HG03060 (cell line): ENCODE data around the gene AMIGO2.
"Not testable (repeated sequence)": the region's sequence is repeated elsewhere in the genome, so short reads cannot be mapped to it uniquely, and the experiment has no call there.

Source experiments
- ATAC-seq: cut with Tn5 transposase; IDR thresholded peaks from one replicate; pipeline ENCODE4 v1.9.1; 2021; ENCODE audit warnings: low read depth, moderate number of reproducible peaks; ENCODE audit not compliant: unreplicated experiment

AMIGO2 gene

GRCh38 chr12:47075192-47076084 is 4.3 kb downstream of the AMIGO2 start:
- no peak for ATAC-seq

- ATAC-seq = no peak
Measured at GRCh38 chr12:47074757-47075156, 5.0 kb downstream of the AMIGO2 start.

- ATAC-seq = no peak
Measured at GRCh38 chr12:47073951-47074350, 5.8 kb downstream of the AMIGO2 start.

GRCh38 chr12:47071241-47071852 is 8.4 kb downstream of the AMIGO2 start:
- no peak for ATAC-seq

GRCh38 chr12:47070310-47070709 is 9.4 kb downstream of the AMIGO2 start:
- no peak for ATAC-seq

GRCh38 chr12:47068539-47068938 is 11.2 kb downstream of the AMIGO2 start:
- no peak for ATAC-seq

GRCh38 chr12:47067771-47068431 is 11.9 kb downstream of the AMIGO2 start:
- ATAC-seq = no peak

- no peak for ATAC-seq
Measured at GRCh38 chr12:47067176-47067575, 12.6 kb downstream of the AMIGO2 start.

- ATAC-seq = no peak
Measured at GRCh38 chr12:47066278-47067025, 13.3 kb downstream of the AMIGO2 start.

GRCh38 chr12:47065546-47065945 is 14.2 kb downstream of the AMIGO2 start:
- ATAC-seq = no peak

GRCh38 chr12:47058640-47059039 is 21.1 kb downstream of the AMIGO2 start:
- ATAC-seq = not testable (repeated sequence)

- not testable (repeated sequence) for ATAC-seq
Measured at GRCh38 chr12:47056944-47057343, 22.8 kb downstream of the AMIGO2 start.

- ATAC-seq = not testable (repeated sequence)
Measured at GRCh38 chr12:47055856-47056255, 23.9 kb downstream of the AMIGO2 start.

- ATAC-seq = no peak
Measured at GRCh38 chr12:47054659-47055058, 25.1 kb downstream of the AMIGO2 start.

GRCh38 chr12:47053961-47054360 is 25.8 kb downstream of the AMIGO2 start:
- ATAC-seq = no peak

- no peak for ATAC-seq
Measured at GRCh38 chr12:47052274-47052673, 27.5 kb downstream of the AMIGO2 start.

- ATAC-seq = not testable (repeated sequence)
Measured at GRCh38 chr12:47051291-47051690, 28.5 kb downstream of the AMIGO2 start.

GRCh38 chr12:47048541-47048940 is 31.2 kb downstream of the AMIGO2 start:
- no peak for ATAC-seq

GRCh38 chr12:47041327-47041726 is 38.4 kb downstream of the AMIGO2 start:
- no peak for ATAC-seq

- ATAC-seq = no peak
Measured at GRCh38 chr12:47039756-47040155, 40.0 kb downstream of the AMIGO2 start.

GRCh38 chr12:47039079-47039478 is 40.7 kb downstream of the AMIGO2 start:
- ATAC-seq = no peak
